RWPE2 (cell line): ENCODE results near the gene LARP1.

Source experiments
- ATAC-seq: fragments of 200-7000 bp; cut with Tn5 transposase; 3 replicates; pipeline ENCODE4 v1.9.1; 2021; ENCODE audit warnings: low read depth
- DNase-seq: peaks from one replicate; pipeline ENCODE4 v3.0.0-alpha.2; 2020; ENCODE audit warnings: low spot score
- H3K27ac ChIP-seq: fragments of 450-650 bp; 2 replicates; pipeline ENCODE4 v1.5.1; 2017; ENCODE audit warnings: mild to moderate bottlenecking; ENCODE audit not compliant: poor library complexity, severe bottlenecking
- H3K27me3 ChIP-seq: fragments of 250-450 bp; sonication (Bioruptor Pico); 2 replicates; pipeline ENCODE4 v1.5.1; 2021; ENCODE audit warnings: mild to moderate bottlenecking, moderate library complexity; ENCODE audit not compliant: insufficient read depth, poor library complexity, severe bottlenecking
- H3K36me3 ChIP-seq: fragments of 250-450 bp; sonication (Bioruptor Pico); 2 replicates; pipeline ENCODE4 v1.5.1; 2020; ENCODE audit warnings: low read depth, mild to moderate bottlenecking, moderate library complexity
- H3K4me1 ChIP-seq: fragments of 250-450 bp; sonication (Bioruptor Pico); 2 replicates; pipeline ENCODE4 v1.5.1; 2021; ENCODE audit warnings: mild to moderate bottlenecking, moderate library complexity; ENCODE audit not compliant: insufficient read depth, poor library complexity, severe bottlenecking
- H3K4me3 ChIP-seq: fragments of 250-450 bp; sonication (Bioruptor Pico); 2 replicates; pipeline ENCODE4 v1.5.1; 2021; ENCODE audit warnings: mild to moderate bottlenecking, moderate library complexity; ENCODE audit not compliant: severe bottlenecking
- H3K9me3 ChIP-seq: fragments of 250-450 bp; sonication (Bioruptor Pico); 2 replicates; pipeline ENCODE4 v1.5.1; 2021; ENCODE audit warnings: mild to moderate bottlenecking, moderate library complexity; ENCODE audit not compliant: severe bottlenecking
- TF ChIP-seq, protein P1 (sequence below): fragments of 450-650 bp; IDR thresholded peaks from one replicate; pipeline ENCODE4 v1.5.1; 2017; ENCODE audit warnings: mild to moderate bottlenecking, moderate library complexity; ENCODE audit not compliant: poor library complexity, severe bottlenecking

Gene LARP1

DNA sequence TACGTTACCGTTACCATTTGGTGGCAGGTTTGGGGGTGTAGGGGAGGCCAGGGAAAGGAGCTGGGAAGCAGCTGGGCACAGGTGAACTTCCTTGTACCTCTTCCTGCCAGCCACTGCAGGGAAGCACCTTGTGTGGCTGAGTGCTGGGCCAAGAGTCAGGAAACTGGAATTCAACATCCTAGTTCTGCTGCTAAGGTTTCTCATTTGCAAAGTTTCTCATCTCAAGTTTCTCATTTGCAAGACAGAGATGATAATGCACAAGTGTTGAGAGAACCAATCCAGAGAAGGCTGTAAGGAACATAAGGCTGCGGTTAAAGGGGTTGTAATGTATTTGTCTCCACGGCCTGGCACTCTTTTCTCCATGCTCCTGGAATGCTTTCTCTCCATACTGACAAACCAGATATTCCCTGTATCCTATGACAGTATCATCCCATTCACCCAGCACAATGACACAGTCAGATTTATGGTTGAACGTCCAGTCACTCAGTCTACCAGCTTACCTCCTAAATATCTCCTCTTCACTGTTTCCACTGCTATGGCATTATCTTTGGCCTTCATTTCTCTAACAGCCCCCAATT is 33.6 kb upstream of the LARP1 start:
- no peaks in the 10 kb centered on the region for H3K27me3 ChIP-seq
- H3K4me1 ChIP-seq, result no peaks in the 10 kb centered on the region
- no peak overlapping the region for H3K4me3 ChIP-seq
- ATAC-seq (no peak), DNase-seq (no peak)
- TF ChIP-seq, protein P1, sequence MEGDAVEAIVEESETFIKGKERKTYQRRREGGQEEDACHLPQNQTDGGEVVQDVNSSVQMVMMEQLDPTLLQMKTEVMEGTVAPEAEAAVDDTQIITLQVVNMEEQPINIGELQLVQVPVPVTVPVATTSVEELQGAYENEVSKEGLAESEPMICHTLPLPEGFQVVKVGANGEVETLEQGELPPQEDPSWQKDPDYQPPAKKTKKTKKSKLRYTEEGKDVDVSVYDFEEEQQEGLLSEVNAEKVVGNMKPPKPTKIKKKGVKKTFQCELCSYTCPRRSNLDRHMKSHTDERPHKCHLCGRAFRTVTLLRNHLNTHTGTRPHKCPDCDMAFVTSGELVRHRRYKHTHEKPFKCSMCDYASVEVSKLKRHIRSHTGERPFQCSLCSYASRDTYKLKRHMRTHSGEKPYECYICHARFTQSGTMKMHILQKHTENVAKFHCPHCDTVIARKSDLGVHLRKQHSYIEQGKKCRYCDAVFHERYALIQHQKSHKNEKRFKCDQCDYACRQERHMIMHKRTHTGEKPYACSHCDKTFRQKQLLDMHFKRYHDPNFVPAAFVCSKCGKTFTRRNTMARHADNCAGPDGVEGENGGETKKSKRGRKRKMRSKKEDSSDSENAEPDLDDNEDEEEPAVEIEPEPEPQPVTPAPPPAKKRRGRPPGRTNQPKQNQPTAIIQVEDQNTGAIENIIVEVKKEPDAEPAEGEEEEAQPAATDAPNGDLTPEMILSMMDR, result no peak
- no peaks in the 10 kb centered on the region for H3K36me3 ChIP-seq
- H3K27ac ChIP-seq, result no peak overlapping the region
- no peaks in the 10 kb centered on the region for H3K9me3 ChIP-seq

DNA sequence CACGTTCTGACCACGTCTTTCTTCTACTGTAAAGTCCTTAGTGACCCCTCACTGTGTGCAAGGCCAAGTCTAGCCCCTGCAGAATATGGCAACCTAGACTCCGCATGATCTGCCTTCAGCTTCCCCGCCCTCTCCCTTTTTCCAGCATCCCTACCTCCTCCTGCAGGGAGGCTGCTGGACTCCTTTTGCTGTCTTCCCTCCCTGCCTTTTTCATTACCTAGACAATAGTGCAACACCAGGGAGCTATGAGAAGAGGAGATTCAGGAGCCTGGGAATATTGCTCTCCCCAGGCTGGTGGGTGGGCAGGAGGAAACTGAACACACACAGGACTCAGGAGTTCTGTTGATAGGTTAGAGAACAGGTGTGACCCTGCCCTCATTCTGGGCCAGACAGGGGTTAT is 33.1 kb upstream of the LARP1 start:
- no peaks in the 10 kb centered on the region for H3K27me3 ChIP-seq
- no peak overlapping the region for H3K4me3 ChIP-seq
- no peak overlapping the region for H3K27ac ChIP-seq
- ATAC-seq (no peak), DNase-seq (no peak)
- no peaks in the 10 kb centered on the region for H3K36me3 ChIP-seq
- no peaks in the 10 kb centered on the region for H3K9me3 ChIP-seq
- H3K4me1 ChIP-seq, result no peaks in the 10 kb centered on the region
- TF ChIP-seq, protein P1, result no peak

DNA sequence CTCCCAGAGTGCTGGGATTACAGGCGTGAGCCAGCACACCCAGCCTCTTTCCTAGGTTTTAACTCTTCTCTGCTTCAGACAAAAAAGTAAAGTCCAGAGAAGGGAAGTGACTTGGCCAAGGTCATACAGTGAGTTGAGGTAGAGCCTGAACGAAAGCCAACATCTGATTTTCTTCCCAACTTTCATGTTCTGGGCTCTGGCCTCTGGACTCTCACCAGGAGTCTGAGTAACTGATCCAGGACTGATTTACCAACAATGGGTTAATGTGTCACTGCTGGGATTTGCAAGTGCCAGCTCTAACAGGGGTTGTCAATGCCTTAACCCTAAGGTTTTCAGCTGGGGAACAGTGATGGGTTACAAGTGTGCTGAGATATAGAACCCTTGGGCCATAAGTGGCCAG is 32.2 kb upstream of the LARP1 start:
- DNase-seq (no peak), ATAC-seq (no peak)
- Histone ChIP-seq H3K4me1 (no peaks in the 10 kb centered on the region), H3K4me3 (no peak overlapping the region), H3K27ac (no peak overlapping the region), H3K27me3 (no peaks in the 10 kb centered on the region), H3K36me3 (no peaks in the 10 kb centered on the region), H3K9me3 (no peaks in the 10 kb centered on the region)
- TF ChIP-seq, protein P1, result no peak

DNA sequence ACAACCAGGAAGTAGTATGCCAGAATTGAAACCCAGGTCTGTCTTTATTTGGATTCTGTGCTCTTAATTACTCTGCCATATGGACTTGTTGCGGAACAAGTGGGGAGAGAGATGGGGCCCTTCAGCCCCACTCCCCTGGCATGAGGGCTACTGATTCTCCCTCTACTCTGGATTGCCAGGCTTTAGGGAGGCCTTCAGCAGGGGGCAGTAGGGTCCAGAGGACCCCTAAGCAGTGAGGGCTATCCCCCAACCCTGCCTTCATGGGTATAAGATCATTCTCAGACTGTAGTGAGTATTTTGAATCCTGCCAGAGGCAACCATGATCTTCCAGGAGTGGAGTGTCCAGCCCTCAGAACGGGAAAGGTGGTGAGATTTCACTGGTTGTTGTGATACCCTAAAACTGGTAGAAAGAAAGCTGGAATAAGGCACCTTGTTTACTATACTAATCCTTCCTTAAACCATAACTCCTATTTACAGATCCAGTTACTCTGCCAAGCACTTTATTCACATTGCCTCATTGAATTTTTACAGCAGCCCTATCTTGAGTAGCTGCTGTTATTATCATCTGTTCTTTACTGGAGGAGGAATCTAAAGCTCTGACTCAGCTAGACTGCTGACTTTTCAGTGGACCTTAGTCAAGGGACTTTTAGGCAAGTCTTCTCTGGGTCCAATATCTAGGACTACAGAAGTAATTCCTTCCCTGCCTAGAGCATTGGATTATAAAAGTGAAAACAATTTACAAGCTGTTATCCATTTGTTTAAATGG is 31.3 kb upstream of the LARP1 start:
- TF ChIP-seq, protein P1, result no peak

DNA sequence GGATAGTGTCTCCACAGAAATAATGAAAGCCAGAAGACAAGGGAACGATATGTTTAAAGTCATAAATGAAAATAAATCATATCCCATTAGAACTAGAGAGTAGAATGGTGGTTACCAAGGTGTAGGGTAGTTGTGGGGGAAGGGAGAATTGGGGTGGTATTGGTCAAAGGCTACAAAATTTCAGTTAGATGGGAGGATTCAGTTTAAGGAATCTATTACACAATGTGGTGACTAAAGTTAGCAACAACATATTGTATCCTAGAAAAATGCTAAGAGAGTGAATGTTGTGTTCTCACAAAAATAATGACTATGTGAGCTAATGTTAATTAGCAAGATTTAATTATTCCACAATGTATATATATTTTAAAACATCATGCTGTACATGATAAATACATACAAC is 27.8 kb upstream of the LARP1 start:
- H3K4me1 ChIP-seq, result no peaks in the 10 kb centered on the region
- no peaks in the 10 kb centered on the region for H3K36me3 ChIP-seq
- H3K27me3 ChIP-seq, result no peaks in the 10 kb centered on the region
- no peak overlapping the region for H3K27ac ChIP-seq
- TF ChIP-seq, protein P1, result no peak
- peaks cover 2% of the 10 kb centered on the region for H3K9me3 ChIP-seq
- ATAC-seq (no peak), DNase-seq (no peak)
- no peak overlapping the region for H3K4me3 ChIP-seq

More for the DNA sequence above, 31.3 kb upstream of the LARP1 start:
- Histone ChIP-seq H3K27ac (no peak overlapping the region), H3K4me3 (no peak overlapping the region), H3K36me3 (no peaks in the 10 kb centered on the region), H3K27me3 (no peaks in the 10 kb centered on the region), H3K9me3 (no peaks in the 10 kb centered on the region), H3K4me1 (no peaks in the 10 kb centered on the region)
- ATAC-seq (no peak), DNase-seq (no peak)
